ENCODE measurements around the gene GLYATL2. TPM values are rescaled to one million over a fixed set of nuclear protein-coding genes. Genes with fewer than 3 reads are reported as not detected.

The GLYATL2 gene
- total RNA-seq (0.19 TPM), polyA plus RNA-seq (0.09 TPM)
- long read RNA-seq, donor 1: 0 reads
- long read RNA-seq, donor 2: 0 reads
- long read RNA-seq, donor 3: 0 reads
- long read RNA-seq, donor 4: 0 reads
- long read RNA-seq, donor 5, partial matches to known transcripts: 51 of 52 reads
- long read RNA-seq, donor 5, other reads (novel, unspliced or antisense): 0 of 52 reads
- long read RNA-seq, donor 6: 0 reads
- long read RNA-seq, donor 7: 0 reads
- long read RNA-seq, donor 8: 0 reads
- long read RNA-seq, donor 9: 0 reads
- long read RNA-seq, donor 10: 0 reads

- H3K36me3 ChIP-seq (ENCODE audit: control insufficient read depth in 2 of 2, insufficient read depth in 2 of 2, low read length in 1 of 2): no peaks in the 10 kb centered on the region
- 18% methylated on average over 3 of the region's 3 CpGs for WGBS
- H3K4me3 ChIP-seq (ENCODE audit: low read length in 2 of 2): no peak within 1 kb of the TSS
- no peaks in the 10 kb centered on the region for H3K4me1 ChIP-seq (ENCODE audit: control insufficient read depth in 2 of 2, insufficient read depth in 2 of 2, low read length in 2 of 2)
- H3K27ac ChIP-seq (ENCODE audit: low read depth in 1 of 2, low read length in 1 of 2): no peak within 1 kb of the TSS
- no peaks in the 10 kb centered on the region for H3K27me3 ChIP-seq (ENCODE audit: control insufficient read depth in 2 of 2, insufficient read depth in 1 of 2, low read length in 1 of 2)
- H3K9me3 ChIP-seq (ENCODE audit: control insufficient read depth in 2 of 2, insufficient read depth in 1 of 2, low read length in 1 of 2): no peaks in the 10 kb centered on the region
- DNase-seq (ENCODE audit: low read depth in 6 of 9, low spot score in 9 of 9): no peak
These were observed at the start of gene GLYATL2 for GRCh38 chr11:58844361-58845005. Gene GLYATL2, minus strand, starts transcription at chr11:58844704. Its CDS starts 5,092 bp downstream, at chr11:58839612.

GRCh38 chr11:58893899-58894298 lies 49.4 kb upstream of the GLYATL2 start:
- H3K4me3 ChIP-seq (ENCODE audit: low read length in 2 of 2): no peak overlapping the region
- DNase-seq (ENCODE audit: low read depth in 6 of 9, low spot score in 9 of 9): no peak
- no peaks in the 10 kb centered on the region for H3K4me1 ChIP-seq (ENCODE audit: control insufficient read depth in 2 of 2, insufficient read depth in 2 of 2, low read length in 2 of 2)
- H3K9me3 ChIP-seq (ENCODE audit: control insufficient read depth in 2 of 2, insufficient read depth in 1 of 2, low read length in 1 of 2): no peaks in the 10 kb centered on the region
- H3K27me3 ChIP-seq (ENCODE audit: control insufficient read depth in 2 of 2, insufficient read depth in 1 of 2, low read length in 1 of 2): no peaks in the 10 kb centered on the region
- 96% methylated on average over 2 of the region's 2 CpGs for WGBS
- H3K27ac ChIP-seq (ENCODE audit: low read depth in 1 of 2, low read length in 1 of 2): no peak overlapping the region
- no peaks in the 10 kb centered on the region for H3K36me3 ChIP-seq (ENCODE audit: control insufficient read depth in 2 of 2, insufficient read depth in 2 of 2, low read length in 1 of 2)

- no peaks in the 10 kb centered on the region for H3K36me3 ChIP-seq (ENCODE audit: control insufficient read depth in 2 of 2, insufficient read depth in 2 of 2, low read length in 1 of 2)
- H3K27me3 ChIP-seq (ENCODE audit: control insufficient read depth in 2 of 2, insufficient read depth in 1 of 2, low read length in 1 of 2): no peaks in the 10 kb centered on the region
- H3K9me3 ChIP-seq (ENCODE audit: control insufficient read depth in 2 of 2, insufficient read depth in 1 of 2, low read length in 1 of 2): no peaks in the 10 kb centered on the region
- no peak overlapping the region for H3K27ac ChIP-seq (ENCODE audit: low read depth in 1 of 2, low read length in 1 of 2)
- DNase-seq (ENCODE audit: low read depth in 6 of 9, low spot score in 9 of 9): no peak
- H3K4me1 ChIP-seq (ENCODE audit: control insufficient read depth in 2 of 2, insufficient read depth in 2 of 2, low read length in 2 of 2): no peaks in the 10 kb centered on the region
- no peak overlapping the region for H3K4me3 ChIP-seq (ENCODE audit: low read length in 2 of 2)
These were observed 44.1 kb upstream of the GLYATL2 start for GRCh38 chr11:58888579-58888978.

- H3K4me3 ChIP-seq (ENCODE audit: low read length in 2 of 2): no peak overlapping the region
- no peak overlapping the region for H3K27ac ChIP-seq (ENCODE audit: low read depth in 1 of 2, low read length in 1 of 2)
- H3K27me3 ChIP-seq (ENCODE audit: control insufficient read depth in 2 of 2, insufficient read depth in 1 of 2, low read length in 1 of 2): no peaks in the 10 kb centered on the region
- no peak for DNase-seq (ENCODE audit: low read depth in 6 of 9, low spot score in 9 of 9)
- H3K36me3 ChIP-seq (ENCODE audit: control insufficient read depth in 2 of 2, insufficient read depth in 2 of 2, low read length in 1 of 2): no peaks in the 10 kb centered on the region
- H3K9me3 ChIP-seq (ENCODE audit: control insufficient read depth in 2 of 2, insufficient read depth in 1 of 2, low read length in 1 of 2): no peaks in the 10 kb centered on the region
- 97% methylated on average over 1 of the region's 1 CpG for WGBS
- H3K4me1 ChIP-seq (ENCODE audit: control insufficient read depth in 2 of 2, insufficient read depth in 2 of 2, low read length in 2 of 2): no peaks in the 10 kb centered on the region
These were observed 42.9 kb upstream of the GLYATL2 start for GRCh38 chr11:58887452-58887851.

GRCh38 chr11:58880625-58881024 lies 36.1 kb upstream of the GLYATL2 start:
- DNase-seq (ENCODE audit: low read depth in 6 of 9, low spot score in 9 of 9): no peak
- WGBS: 95% methylated on average over 1 of the region's 1 CpG

GRCh38 chr11:58880166-58880565 lies 35.7 kb upstream of the GLYATL2 start:
- H3K27me3 ChIP-seq (ENCODE audit: control insufficient read depth in 2 of 2, insufficient read depth in 1 of 2, low read length in 1 of 2): no peaks in the 10 kb centered on the region
- H3K27ac ChIP-seq (ENCODE audit: low read depth in 1 of 2, low read length in 1 of 2): no peak overlapping the region
- no peaks in the 10 kb centered on the region for H3K4me1 ChIP-seq (ENCODE audit: control insufficient read depth in 2 of 2, insufficient read depth in 2 of 2, low read length in 2 of 2)
- peaks cover 0 to 4% of the 10 kb centered on the region in 2 donors for H3K9me3 ChIP-seq (ENCODE audit: control insufficient read depth in 2 of 2, insufficient read depth in 1 of 2, low read length in 1 of 2)
- no peaks in the 10 kb centered on the region for H3K36me3 ChIP-seq (ENCODE audit: control insufficient read depth in 2 of 2, insufficient read depth in 2 of 2, low read length in 1 of 2)
- no peak overlapping the region for H3K4me3 ChIP-seq (ENCODE audit: low read length in 2 of 2)
- no peak for DNase-seq (ENCODE audit: low read depth in 6 of 9, low spot score in 9 of 9)

More at GRCh38 chr11:58880625-58881024, 36.1 kb upstream of the GLYATL2 start:
- peaks cover 0 to 4% of the 10 kb centered on the region in 2 donors for H3K9me3 ChIP-seq (ENCODE audit: control insufficient read depth in 2 of 2, insufficient read depth in 1 of 2, low read length in 1 of 2)
- H3K4me3 ChIP-seq (ENCODE audit: low read length in 2 of 2): no peak overlapping the region
- no peaks in the 10 kb centered on the region for H3K4me1 ChIP-seq (ENCODE audit: control insufficient read depth in 2 of 2, insufficient read depth in 2 of 2, low read length in 2 of 2)
- H3K36me3 ChIP-seq (ENCODE audit: control insufficient read depth in 2 of 2, insufficient read depth in 2 of 2, low read length in 1 of 2): no peaks in the 10 kb centered on the region
- H3K27ac ChIP-seq (ENCODE audit: low read depth in 1 of 2, low read length in 1 of 2): no peak overlapping the region
- H3K27me3 ChIP-seq (ENCODE audit: control insufficient read depth in 2 of 2, insufficient read depth in 1 of 2, low read length in 1 of 2): no peaks in the 10 kb centered on the region

GRCh38 chr11:58867556-58867955 lies 23.1 kb upstream of the GLYATL2 start:
- Histone ChIP-seq H3K36me3 (ENCODE audit: control insufficient read depth in 2 of 2, insufficient read depth in 2 of 2, low read length in 1 of 2) (no peaks in the 10 kb centered on the region), H3K9me3 (ENCODE audit: control insufficient read depth in 2 of 2, insufficient read depth in 1 of 2, low read length in 1 of 2) (peaks cover 2 to 8% of the 10 kb centered on the region in 2 donors), H3K27ac (ENCODE audit: low read depth in 1 of 2, low read length in 1 of 2) (no peak overlapping the region), H3K4me3 (ENCODE audit: low read length in 2 of 2) (no peak overlapping the region), H3K27me3 (ENCODE audit: control insufficient read depth in 2 of 2, insufficient read depth in 1 of 2, low read length in 1 of 2) (no peaks in the 10 kb centered on the region), H3K4me1 (ENCODE audit: control insufficient read depth in 2 of 2, insufficient read depth in 2 of 2, low read length in 2 of 2) (peaks cover 20 to 28% of the 10 kb centered on the region in 2 donors)
- WGBS: 93% methylated on average over 2 of the region's 2 CpGs
- DNase-seq (ENCODE audit: low read depth in 6 of 9, low spot score in 9 of 9): no peak

GRCh38 chr11:58866788-58867187 lies 22.3 kb upstream of the GLYATL2 start:
- Histone ChIP-seq H3K4me1 (ENCODE audit: control insufficient read depth in 2 of 2, insufficient read depth in 2 of 2, low read length in 2 of 2) (peaks cover 20 to 28% of the 10 kb centered on the region in 2 donors), H3K4me3 (ENCODE audit: low read length in 2 of 2) (no peak overlapping the region), H3K27ac (ENCODE audit: low read depth in 1 of 2, low read length in 1 of 2) (no peak overlapping the region), H3K27me3 (ENCODE audit: control insufficient read depth in 2 of 2, insufficient read depth in 1 of 2, low read length in 1 of 2) (no peaks in the 10 kb centered on the region), H3K36me3 (ENCODE audit: control insufficient read depth in 2 of 2, insufficient read depth in 2 of 2, low read length in 1 of 2) (no peaks in the 10 kb centered on the region), H3K9me3 (ENCODE audit: control insufficient read depth in 2 of 2, insufficient read depth in 1 of 2, low read length in 1 of 2) (peaks cover 2 to 8% of the 10 kb centered on the region in 2 donors)
- 96% methylated on average over 1 of the region's 1 CpG for WGBS
- no peak for DNase-seq (ENCODE audit: low read depth in 6 of 9, low spot score in 9 of 9)

- H3K4me1 ChIP-seq (ENCODE audit: control insufficient read depth in 2 of 2, insufficient read depth in 2 of 2, low read length in 2 of 2): peaks cover 20 to 28% of the 10 kb centered on the region in 2 donors
- H3K36me3 ChIP-seq (ENCODE audit: control insufficient read depth in 2 of 2, insufficient read depth in 2 of 2, low read length in 1 of 2): no peaks in the 10 kb centered on the region
- no peaks in the 10 kb centered on the region for H3K27me3 ChIP-seq (ENCODE audit: control insufficient read depth in 2 of 2, insufficient read depth in 1 of 2, low read length in 1 of 2)
- WGBS: 94% methylated on average over 1 of the region's 1 CpG
- DNase-seq (ENCODE audit: low read depth in 6 of 9, low spot score in 9 of 9): no peak
- H3K9me3 ChIP-seq (ENCODE audit: control insufficient read depth in 2 of 2, insufficient read depth in 1 of 2, low read length in 1 of 2): peaks cover 2 to 8% of the 10 kb centered on the region in 2 donors
- no peak overlapping the region for H3K27ac ChIP-seq (ENCODE audit: low read depth in 1 of 2, low read length in 1 of 2)
- H3K4me3 ChIP-seq (ENCODE audit: low read length in 2 of 2): no peak overlapping the region
These were observed 19.8 kb upstream of the GLYATL2 start for GRCh38 chr11:58864335-58864734.
